ENCODE results near the gene SPOPL.
A peak's percentile ranks its signal among the peaks of the same experiment; 100 is the strongest.
"Not testable (repeated sequence)": the region's sequence is repeated elsewhere in the genome, so short reads cannot be mapped to it uniquely, and the experiment has no call there.

SPOPL gene

GRCh38 chr2:138522556-138522955 lies 21.0 kb downstream of the SPOPL start:
- no peak overlapping the region for H3K4me3 ChIP-seq (replicated peaks in 1 of 2; ENCODE audit: low read depth in 2 of 2, low read length in 2 of 2)
- TF ChIP-seq CTCF (IDR thresholded peaks at IDR 0.05; ENCODE audit: low read depth, low read length): no peak
- no peak for DNase-seq (ENCODE audit: low read depth in 2 of 2)

GRCh38 chr2:138523018-138523672 lies 21.6 kb downstream of the SPOPL start:
- not testable (repeated sequence) for DNase-seq (ENCODE audit: low read depth in 2 of 2); H3K4me3 ChIP-seq (replicated peaks in 1 of 2; ENCODE audit: low read depth in 2 of 2, low read length in 2 of 2)

- H3K4me3 ChIP-seq (replicated peaks in 1 of 2; ENCODE audit: low read depth in 2 of 2, low read length in 2 of 2); DNase-seq (ENCODE audit: low read depth in 2 of 2): not testable (repeated sequence)
These were observed 22.1 kb downstream of the SPOPL start for GRCh38 chr2:138523673-138524042.

- DNase-seq (ENCODE audit: low read depth in 2 of 2); H3K4me3 ChIP-seq (replicated peaks in 1 of 2; ENCODE audit: low read depth in 2 of 2, low read length in 2 of 2): not testable (repeated sequence)
These were observed 22.8 kb downstream of the SPOPL start for GRCh38 chr2:138524353-138524752.

- H3K4me3 ChIP-seq (replicated peaks in 1 of 2; ENCODE audit: low read depth in 2 of 2, low read length in 2 of 2): no peak overlapping the region
- no peak for TF ChIP-seq CTCF (IDR thresholded peaks at IDR 0.05; ENCODE audit: low read depth, low read length)
These were observed 30.3 kb downstream of the SPOPL start for GRCh38 chr2:138531913-138532312.

GRCh38 chr2:138534791-138535190 lies 33.2 kb downstream of the SPOPL start:
- no peak for TF ChIP-seq CTCF (IDR thresholded peaks at IDR 0.05; ENCODE audit: low read depth, low read length)
- no peak overlapping the region for H3K4me3 ChIP-seq (replicated peaks in 1 of 2; ENCODE audit: low read depth in 2 of 2, low read length in 2 of 2)
- no peak for DNase-seq (ENCODE audit: low read depth in 2 of 2)

More at GRCh38 chr2:138531913-138532312, 30.3 kb downstream of the SPOPL start:
- DNase-seq (ENCODE audit: low read depth in 2 of 2): peak; percentile 20 to 60

- H3K4me3 ChIP-seq (replicated peaks in 1 of 2; ENCODE audit: low read depth in 2 of 2, low read length in 2 of 2): no peak overlapping the region
- TF ChIP-seq CTCF (IDR thresholded peaks at IDR 0.05; ENCODE audit: low read depth, low read length): no peak
- DNase-seq (ENCODE audit: low read depth in 2 of 2): peak in 1 of 2 donors; percentile 26
These were observed 34.7 kb downstream of the SPOPL start for GRCh38 chr2:138536302-138536701.

- no peak for DNase-seq (ENCODE audit: low read depth in 2 of 2)
- no peak overlapping the region for H3K4me3 ChIP-seq (replicated peaks in 1 of 2; ENCODE audit: low read depth in 2 of 2, low read length in 2 of 2)
- TF ChIP-seq CTCF (IDR thresholded peaks at IDR 0.05; ENCODE audit: low read depth, low read length): no peak
These were observed 35.2 kb downstream of the SPOPL start for GRCh38 chr2:138536740-138537139.
